GM23248 (cell line): Measurements from ENCODE around the gene C5orf58.

Source experiments
- EZH2 ChIP-seq: fragments of 200-600 bp; sonication (generic); IDR thresholded peaks from 2 replicates; pipeline ENCODE4 v1.6.1; 2018; ENCODE audit warnings: antibody characterized with exemption, mild to moderate bottlenecking; ENCODE audit not compliant: insufficient read depth, poor library complexity, severe bottlenecking
- EZH2phosphoT487 ChIP-seq: fragments of 200-600 bp; sonication (generic); IDR thresholded peaks from 2 replicates; pipeline ENCODE4 v1.6.1; 2018; ENCODE audit warnings: antibody characterized with exemption, moderate library complexity, mild to moderate bottlenecking, low read depth; ENCODE audit not compliant: insufficient read depth

GRCh38 chr5:170216257-170216864, 16.4 kb upstream of the C5orf58 start:
- TF ChIP-seq EZH2 (no peak), EZH2phosphoT487 (no peak)
